D721Med (cell line): Measurements from ENCODE around the gene BICC1.
A peak's percentile ranks its signal among the peaks of the same experiment; 100 is the strongest.

ENCODE experiments used
- DNase-seq: peaks from one replicate; pipeline ENCODE4 v3.0.0; 2011; ENCODE audit warnings: low spot score; ENCODE audit not compliant: insufficient read length
- FAIRE-seq: peaks from 2 replicates; lab custom pipeline; 2011; peaks lifted over from hg19 to GRCh38; lab: Jason Lieb, UNC
- CTCF ChIP-seq: IDR thresholded peaks from 2 replicates; pipeline ENCODE4 v1.5.1; 2012; ENCODE audit warnings: mild to moderate bottlenecking, control low read depth; ENCODE audit not compliant: insufficient read depth; ENCODE audit errors: missing control alignments

BICC1 gene

GRCh38 chr10:58582045-58582444 is 69.4 kb downstream of the BICC1 start:
- no peak for TF ChIP-seq CTCF
- DNase-seq (no peak), FAIRE-seq (no peak)

DNA sequence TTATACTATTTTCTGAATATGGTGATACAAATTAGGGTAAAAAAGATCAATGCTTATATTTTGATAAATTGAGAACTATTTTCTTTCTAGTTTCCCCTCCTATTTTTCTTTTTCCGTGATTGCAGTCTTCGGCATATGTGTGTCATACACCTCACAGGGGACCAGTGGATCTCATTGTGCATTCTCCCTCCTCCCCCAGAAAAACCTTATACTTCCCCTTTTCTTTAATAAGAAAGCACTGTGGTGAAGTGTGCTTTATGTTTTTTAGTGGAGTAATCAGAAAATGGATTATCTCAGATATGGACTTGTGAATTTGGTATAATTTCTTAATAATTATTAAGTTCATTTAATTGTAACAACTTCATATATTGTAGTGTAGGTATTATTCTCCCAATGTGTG is 72.8 kb downstream of the BICC1 start:
- FAIRE-seq, result no peak
- DNase-seq, result no peak
- no peak for TF ChIP-seq CTCF

GRCh38 chr10:58586282-58587245 is 73.9 kb downstream of the BICC1 start:
- TF ChIP-seq CTCF, result no peak
- DNase-seq (no peak), FAIRE-seq (no peak)

DNA sequence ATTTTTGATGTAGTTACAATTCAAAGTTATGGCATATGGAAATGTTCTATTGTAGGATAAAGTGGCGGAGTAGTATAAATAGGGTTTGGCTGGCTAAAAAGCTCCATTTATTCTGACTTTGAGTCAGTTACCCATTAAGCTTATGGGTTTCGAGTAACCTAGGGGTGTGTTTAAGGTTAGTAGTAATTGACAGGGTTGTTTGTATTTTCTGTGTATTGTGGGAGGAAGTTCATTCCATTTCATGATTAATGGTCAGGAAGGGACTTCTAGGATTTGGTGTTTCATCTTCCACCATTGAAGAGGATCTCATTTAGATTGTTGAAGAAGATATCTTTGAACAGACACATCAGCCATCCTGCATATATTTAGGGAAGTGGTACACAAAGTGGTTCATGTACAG is 75.0 kb downstream of the BICC1 start:
- DNase-seq, result no peak
- no peak for TF ChIP-seq CTCF
- peak; percentile 68 for FAIRE-seq

GRCh38 chr10:58588673-58589265 is 76.1 kb downstream of the BICC1 start:
- no peak for FAIRE-seq

DNA sequence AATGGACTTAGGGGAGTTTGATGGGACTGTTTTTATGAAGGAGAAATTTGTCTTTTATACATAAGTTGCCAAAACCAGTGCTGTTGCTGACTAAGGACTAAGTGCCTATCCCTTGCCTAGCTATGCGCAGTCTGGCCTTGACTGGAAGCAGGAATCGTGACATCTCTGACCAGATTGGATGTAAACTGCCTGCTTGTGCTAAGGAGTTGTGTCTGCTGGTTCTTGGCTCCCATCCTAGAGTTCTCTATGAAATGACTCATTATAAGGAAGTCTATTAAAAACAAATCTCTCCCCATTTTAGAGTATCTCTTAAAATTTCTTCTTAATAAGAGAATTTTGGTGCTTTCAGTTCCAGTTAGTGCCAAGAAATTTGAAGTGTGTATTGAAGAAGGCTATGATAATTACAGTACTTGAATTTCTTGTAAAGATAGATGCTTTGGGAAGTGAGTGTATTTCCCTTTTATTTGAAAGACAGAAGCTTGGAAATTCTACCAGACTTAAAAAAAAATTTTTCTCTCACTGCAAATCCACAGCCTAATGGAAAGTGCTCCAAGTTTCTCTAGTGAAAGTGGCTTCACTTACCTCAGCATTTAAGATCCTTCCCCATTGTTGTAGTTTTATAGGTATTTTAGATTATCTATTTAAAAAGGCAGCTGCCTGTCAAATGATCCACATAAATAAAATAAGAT is 77.6 kb downstream of the BICC1 start:
- TF ChIP-seq CTCF, result no peak
- FAIRE-seq, result no peak
- no peak for DNase-seq

More at GRCh38 chr10:58588673-58589265, 76.1 kb downstream of the BICC1 start:
- no peak for TF ChIP-seq CTCF
- DNase-seq, result no peak
